Measurements from ENCODE around the gene SNRPA. TPM values are rescaled to one million over a fixed set of nuclear protein-coding genes. Genes with fewer than 3 reads are reported as not detected.

SNRPA gene
- total RNA-seq, 1 experiment from 2014 or later: 147 TPM

GRCh38 chr19:40808021-40808325, 57.0 kb downstream of the SNRPA start:
- no peak for DNase-seq
- Histone ChIP-seq H3K4me1 (replicated peaks; ENCODE audit: insufficient read depth) (peaks cover 9% of the 10 kb centered on the region; the same call in 1 of the 2 replicates), H3K79me2 (ENCODE audit: low read depth) (peaks cover 16% of the 10 kb centered on the region), H3K36me3 (ENCODE audit: low read depth) (peaks cover 4% of the 10 kb centered on the region; the same call in 1 of the 2 replicates), H3K9me2 (ENCODE audit: insufficient read depth) (no peaks in the 10 kb centered on the region), H3K9me3 (ENCODE audit: insufficient read depth, low read depth) (no peaks in the 10 kb centered on the region), H3K4me2 (no peak overlapping the region), H2AFZ (no peak overlapping the region), H3K4me3 (no peak overlapping the region), H3K27ac (no peak overlapping the region), H3F3A (ENCODE audit: insufficient read depth, low read depth) (no peaks in the 10 kb centered on the region), H3K27me3 (ENCODE audit: insufficient read depth, low read depth) (no peaks in the 10 kb centered on the region), H4K20me1 (ENCODE audit: insufficient read depth) (peaks cover 27% of the 10 kb centered on the region)
- POLR2A ChIA-PET (ENCODE audit: unreplicated experiment): no interaction called here
- CTCF ChIA-PET: no interaction called here
- BruUV-seq (replicated peaks): no TSS peak
- intact Hi-C loops (cut with micrococcal nuclease; ENCODE audit: unreplicated experiment): no loop called here
- TF ChIP-seq EZH2 (IDR thresholded peaks at IDR 0.05; ENCODE audit: low read depth) (no peak), CTCF (conservative IDR thresholded peaks at IDR 0.05) (0 out of 2 replicates have a peak, but pooled peaks have one; percentile 10)

GRCh38 chr19:40808497-40808896, 57.5 kb downstream of the SNRPA start:
- Histone ChIP-seq H3K9me2 (ENCODE audit: insufficient read depth) (no peaks in the 10 kb centered on the region), H3K9me3 (ENCODE audit: insufficient read depth, low read depth) (no peaks in the 10 kb centered on the region), H3K27ac (no peak overlapping the region), H3K27me3 (ENCODE audit: insufficient read depth, low read depth) (no peaks in the 10 kb centered on the region), H3K36me3 (ENCODE audit: low read depth) (peaks cover 4% of the 10 kb centered on the region; the same call in 1 of the 2 replicates), H2AFZ (no peak overlapping the region), H3K4me3 (no peak overlapping the region), H3K4me1 (replicated peaks; ENCODE audit: insufficient read depth) (peaks cover 4% of the 10 kb centered on the region; the same call in 1 of the 2 replicates), H4K20me1 (ENCODE audit: insufficient read depth) (peaks cover 22% of the 10 kb centered on the region), H3K4me2 (no peak overlapping the region), H3K79me2 (ENCODE audit: low read depth) (peaks cover 13% of the 10 kb centered on the region; the same call in 1 of the 2 replicates), H3F3A (ENCODE audit: insufficient read depth, low read depth) (no peaks in the 10 kb centered on the region)
- no TSS peak for BruUV-seq (replicated peaks)
- ChIA-PET POLR2A (ENCODE audit: unreplicated experiment) (interaction anchor here (0.5 to 0.6 kb wide), 2 partner anchors 58 to 477 kb away, joined by 4 to 5 read pairs; partner anchors contain the start of gene SNRPA), CTCF (no interaction called here)
- DNase-seq: no peak
- intact Hi-C loops (cut with micrococcal nuclease; ENCODE audit: unreplicated experiment): no loop called here
- no peak for TF ChIP-seq EZH2 (IDR thresholded peaks at IDR 0.05; ENCODE audit: low read depth)
- no peak for TF ChIP-seq CTCF (conservative IDR thresholded peaks at IDR 0.05)

GRCh38 chr19:40809358-40810086, 58.5 kb downstream of the SNRPA start:
- TF ChIP-seq EZH2 (IDR thresholded peaks at IDR 0.05; ENCODE audit: low read depth): no peak
- no peak for TF ChIP-seq CTCF (conservative IDR thresholded peaks at IDR 0.05)
- H3K9me3 ChIP-seq (ENCODE audit: insufficient read depth, low read depth): no peaks in the 10 kb centered on the region
- H3K9me2 ChIP-seq (ENCODE audit: insufficient read depth): no peaks in the 10 kb centered on the region
- no peaks in the 10 kb centered on the region for H3F3A ChIP-seq (ENCODE audit: insufficient read depth, low read depth)
- no peak overlapping the region for H3K4me3 ChIP-seq
- H4K20me1 ChIP-seq (ENCODE audit: insufficient read depth): peaks cover 11% of the 10 kb centered on the region
- no peaks in the 10 kb centered on the region for H3K4me1 ChIP-seq (replicated peaks; ENCODE audit: insufficient read depth)
- CTCF ChIA-PET: no interaction called here
- no TSS peak for BruUV-seq (replicated peaks)
- H3K4me2 ChIP-seq: no peak overlapping the region
- POLR2A ChIA-PET (ENCODE audit: unreplicated experiment): interaction anchor here (0.6 kb wide), 1 partner anchor 59 kb away, joined by 4 read pairs; the partner anchor contains the start of gene SNRPA
- no peaks in the 10 kb centered on the region for H3K27me3 ChIP-seq (ENCODE audit: insufficient read depth, low read depth)
- no peak overlapping the region for H2AFZ ChIP-seq
- intact Hi-C loops (cut with micrococcal nuclease; ENCODE audit: unreplicated experiment): loop anchor here (5.0 kb wide), 1 partner anchor 57 kb away; the partner anchor contains the start of genes ACTMAP and SNRPA
- 0 out of 2 replicates have a peak, but pooled peaks cover 4% of the 10 kb centered on the region for H3K79me2 ChIP-seq (ENCODE audit: low read depth)
- no peak for DNase-seq
- H3K36me3 ChIP-seq (ENCODE audit: low read depth): peaks cover 4% of the 10 kb centered on the region; the same call in 1 of the 2 replicates
- H3K27ac ChIP-seq: no peak overlapping the region
